BE2C (cell line): Measurements from ENCODE around the gene FGF22.

ENCODE experiments used
- DNase-seq: peaks from one replicate; pipeline ENCODE4 v3.0.0-alpha.2; 2020
- H3K27me3 ChIP-seq: fragments of 250-450 bp; sonication (Bioruptor Pico); 2 replicates; pipeline ENCODE4 v1.5.1; 2020; ENCODE audit warnings: mild to moderate bottlenecking
- H3K36me3 ChIP-seq: fragments of 250-450 bp; sonication (Bioruptor Pico); 2 replicates; pipeline ENCODE4 v1.5.1; 2020; ENCODE audit warnings: mild to moderate bottlenecking
- H3K4me1 ChIP-seq: fragments of 250-450 bp; sonication (Bioruptor Pico); 2 replicates; pipeline ENCODE4 v1.5.1; 2020
- H3K4me3 ChIP-seq: 2 replicates; pipeline ENCODE4 v1.5.1; 2011; ENCODE audit warnings: low read depth, low read length
- H3K9me3 ChIP-seq: fragments of 250-450 bp; sonication (Bioruptor Pico); 2 replicates; pipeline ENCODE4 v1.5.1; 2020
- TF ChIP-seq, protein P1 (sequence below): IDR thresholded peaks from 2 replicates; pipeline ENCODE4 v1.5.1; 2012; ENCODE audit warnings: mild to moderate bottlenecking, low read depth, low read length

The FGF22 gene

DNA sequence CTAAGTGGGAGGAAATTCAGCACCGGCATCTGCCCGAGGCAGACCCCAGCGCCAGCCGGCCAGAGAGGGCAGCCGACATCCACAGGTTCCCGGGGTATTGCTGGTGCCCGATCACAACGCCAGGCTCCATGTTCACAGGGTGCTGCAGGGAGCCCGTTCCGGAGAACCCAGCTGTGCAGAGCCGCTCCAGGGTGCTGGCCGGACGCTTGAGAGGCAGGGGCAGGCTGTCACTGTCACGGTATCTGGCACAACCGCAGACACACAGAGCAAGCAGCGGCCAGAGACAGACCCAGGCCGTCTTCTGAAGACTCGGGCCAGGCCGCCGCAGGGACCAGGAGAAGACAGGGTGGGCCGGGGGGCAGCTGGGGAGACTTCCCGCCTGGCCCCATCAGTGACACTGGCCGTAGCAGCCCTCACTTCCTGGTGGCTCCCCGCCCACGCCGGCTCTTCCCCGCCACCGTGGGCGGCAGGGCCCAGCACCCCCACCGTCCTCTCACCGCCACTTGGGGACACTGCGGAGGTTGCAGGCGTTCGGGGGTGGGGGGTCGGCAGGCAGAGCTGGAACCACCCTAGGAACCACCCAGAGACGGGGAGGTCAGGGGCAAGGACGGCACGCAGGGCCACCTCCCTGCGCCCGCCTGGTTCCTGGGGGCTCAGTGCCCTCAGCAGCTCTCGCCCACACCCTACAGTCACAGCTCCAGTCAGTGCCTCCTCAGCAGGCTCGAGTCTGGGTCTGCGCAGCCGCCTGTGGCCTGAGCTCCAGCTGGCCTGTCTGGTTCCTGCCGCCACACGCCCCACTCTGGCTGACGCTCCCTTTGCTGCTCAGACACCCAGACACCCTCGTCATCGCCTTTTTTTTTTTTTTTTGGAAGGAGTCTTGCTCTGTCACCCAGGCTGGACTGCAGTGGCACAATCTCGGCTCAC lies 19.5 kb downstream of the FGF22 start:
- DNase-seq, result peak; percentile 72
- TF ChIP-seq, protein P1, sequence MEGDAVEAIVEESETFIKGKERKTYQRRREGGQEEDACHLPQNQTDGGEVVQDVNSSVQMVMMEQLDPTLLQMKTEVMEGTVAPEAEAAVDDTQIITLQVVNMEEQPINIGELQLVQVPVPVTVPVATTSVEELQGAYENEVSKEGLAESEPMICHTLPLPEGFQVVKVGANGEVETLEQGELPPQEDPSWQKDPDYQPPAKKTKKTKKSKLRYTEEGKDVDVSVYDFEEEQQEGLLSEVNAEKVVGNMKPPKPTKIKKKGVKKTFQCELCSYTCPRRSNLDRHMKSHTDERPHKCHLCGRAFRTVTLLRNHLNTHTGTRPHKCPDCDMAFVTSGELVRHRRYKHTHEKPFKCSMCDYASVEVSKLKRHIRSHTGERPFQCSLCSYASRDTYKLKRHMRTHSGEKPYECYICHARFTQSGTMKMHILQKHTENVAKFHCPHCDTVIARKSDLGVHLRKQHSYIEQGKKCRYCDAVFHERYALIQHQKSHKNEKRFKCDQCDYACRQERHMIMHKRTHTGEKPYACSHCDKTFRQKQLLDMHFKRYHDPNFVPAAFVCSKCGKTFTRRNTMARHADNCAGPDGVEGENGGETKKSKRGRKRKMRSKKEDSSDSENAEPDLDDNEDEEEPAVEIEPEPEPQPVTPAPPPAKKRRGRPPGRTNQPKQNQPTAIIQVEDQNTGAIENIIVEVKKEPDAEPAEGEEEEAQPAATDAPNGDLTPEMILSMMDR, result no peak
- Histone ChIP-seq H3K4me3 (no peak overlapping the region), H3K27me3 (no peaks in the 10 kb centered on the region; the same call in 1 of the 2 replicates), H3K9me3 (no peaks in the 10 kb centered on the region; the same call in 1 of the 2 replicates), H3K4me1 (peaks cover 3% of the 10 kb centered on the region; the same call in 1 of the 2 replicates), H3K36me3 (peaks cover 40% of the 10 kb centered on the region)

DNA sequence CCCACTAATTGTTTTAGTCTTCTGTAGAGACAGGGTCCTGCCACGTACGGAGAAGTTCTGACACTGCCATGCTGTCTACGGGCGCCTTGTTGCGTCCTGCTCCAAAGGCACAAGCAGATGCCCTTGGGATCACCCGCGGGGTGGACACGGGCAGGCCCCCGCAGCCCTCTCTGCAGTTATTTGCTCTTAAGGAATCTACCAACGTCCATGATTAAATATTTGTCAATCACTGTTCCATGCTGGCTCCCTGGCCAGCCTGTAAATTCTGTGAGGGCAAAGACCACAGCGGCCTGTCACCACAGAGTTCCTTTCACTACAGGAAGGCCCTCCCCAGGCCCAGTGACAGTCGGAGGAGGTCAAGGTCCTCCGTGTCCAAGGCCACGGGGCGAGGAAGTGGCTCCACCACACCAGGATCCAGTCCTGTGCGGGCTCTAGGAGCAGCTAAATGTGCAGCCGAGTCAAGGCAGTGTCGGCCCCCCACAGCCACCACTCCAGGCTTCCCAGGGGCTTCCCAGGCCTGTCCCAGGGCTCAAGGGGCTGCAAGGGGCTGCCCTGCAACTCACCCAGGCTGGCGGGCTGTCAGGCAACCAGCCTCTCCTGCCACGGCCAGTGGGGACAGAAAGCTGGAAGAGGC lies 21.2 kb downstream of the FGF22 start:
- Histone ChIP-seq H3K4me3 (peak overlapping the region; percentile 86), H3K9me3 (no peaks in the 10 kb centered on the region; the same call in 1 of the 2 replicates), H3K36me3 (peaks cover 31% of the 10 kb centered on the region), H3K27me3 (no peaks in the 10 kb centered on the region; the same call in 1 of the 2 replicates), H3K4me1 (peaks cover 3% of the 10 kb centered on the region; the same call in 1 of the 2 replicates)
- no peak for DNase-seq
- TF ChIP-seq, protein P1, result no peak

DNA sequence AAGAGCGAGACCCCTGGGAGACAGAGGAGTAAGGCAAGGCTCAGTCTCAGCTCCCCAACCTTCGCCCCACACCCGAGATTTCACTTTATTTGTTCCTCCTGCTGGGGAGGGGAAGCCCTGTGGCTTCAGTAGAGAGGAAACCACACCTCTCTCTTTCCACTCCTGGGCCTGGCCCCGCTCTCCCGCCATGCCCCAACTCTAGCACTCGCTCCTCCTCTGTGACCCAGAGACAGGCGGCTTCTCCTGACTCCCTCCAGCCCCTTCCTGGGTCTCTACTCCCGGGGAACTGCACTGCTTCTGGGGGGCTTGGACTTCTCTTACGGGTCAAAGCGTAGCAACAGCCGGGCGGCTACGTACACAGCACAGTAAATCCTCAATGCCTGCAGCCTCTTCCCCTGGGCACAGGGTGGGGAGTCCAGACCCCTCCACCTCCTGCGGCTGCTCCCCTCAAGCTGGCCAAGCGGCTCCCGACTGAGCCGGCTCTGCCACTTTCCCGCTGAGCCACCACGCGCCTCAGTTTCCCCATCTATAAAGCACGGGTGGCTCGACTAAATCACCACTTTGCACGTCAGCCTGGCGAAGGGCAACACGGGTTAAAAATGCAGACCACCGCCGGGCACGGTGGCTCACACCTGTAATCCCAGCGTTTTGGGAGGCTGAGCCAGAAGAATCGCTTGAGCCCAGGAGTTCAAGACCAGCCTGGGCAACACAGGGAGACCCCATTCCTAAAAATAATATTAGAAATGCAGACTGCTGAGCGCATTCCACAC lies 21.9 kb downstream of the FGF22 start:
- peak overlapping the region; percentile 86 for H3K4me3 ChIP-seq
- TF ChIP-seq, protein P1, result no peak
- H3K27me3 ChIP-seq, result no peaks in the 10 kb centered on the region; the same call in 1 of the 2 replicates
- DNase-seq, result no peak
- no peaks in the 10 kb centered on the region; the same call in 1 of the 2 replicates for H3K9me3 ChIP-seq
- H3K36me3 ChIP-seq, result peaks cover 29% of the 10 kb centered on the region
- peaks cover 3% of the 10 kb centered on the region; the same call in 1 of the 2 replicates for H3K4me1 ChIP-seq

DNA sequence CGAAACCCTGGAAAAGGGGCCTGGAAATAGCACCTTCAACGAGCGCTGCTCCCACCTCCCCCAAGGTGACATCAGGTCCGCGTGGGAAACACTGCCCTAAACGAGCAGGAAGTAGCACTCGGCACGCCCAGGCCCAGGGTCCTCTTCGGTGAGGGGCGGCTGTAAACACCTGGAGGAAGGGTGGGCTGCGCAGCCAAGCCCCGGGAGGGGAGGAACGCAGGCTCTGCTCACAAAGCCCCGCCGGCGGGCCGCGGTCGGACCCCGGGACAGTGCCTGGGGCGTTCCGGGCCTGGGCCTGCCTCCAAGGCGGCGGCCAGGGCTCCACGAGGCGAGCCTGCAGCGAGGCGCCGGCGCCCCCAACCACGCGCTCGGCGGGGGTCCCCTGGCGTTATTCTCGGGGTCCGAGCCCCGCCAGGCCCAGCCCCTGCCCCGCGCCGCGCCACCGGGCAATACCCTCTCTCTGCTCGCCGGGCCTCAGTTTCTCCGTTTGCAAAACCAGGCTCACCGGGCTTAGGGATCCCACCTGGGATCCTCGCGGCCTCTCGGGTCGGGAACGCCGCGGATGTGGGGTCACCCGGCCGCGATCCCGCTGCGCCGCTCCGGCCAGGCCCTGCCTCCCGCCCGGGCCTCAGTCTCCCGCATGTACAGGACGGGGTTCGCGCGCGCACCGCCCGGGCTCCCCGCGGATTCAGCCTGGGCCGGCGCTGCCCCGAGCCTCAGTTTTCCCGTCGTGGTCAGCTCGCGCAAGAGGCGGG lies 22.7 kb downstream of the FGF22 start:
- H3K36me3 ChIP-seq, result peaks cover 23% of the 10 kb centered on the region

More for the DNA sequence above, 22.7 kb downstream of the FGF22 start:
- H3K4me3 ChIP-seq, result peak overlapping the region; percentile 86
- no peaks in the 10 kb centered on the region; the same call in 1 of the 2 replicates for H3K27me3 ChIP-seq
- no peaks in the 10 kb centered on the region; the same call in 1 of the 2 replicates for H3K9me3 ChIP-seq
- peak; percentile 51 for DNase-seq
- TF ChIP-seq, protein P1, result no peak
- H3K4me1 ChIP-seq, result peaks cover 3% of the 10 kb centered on the region; the same call in 1 of the 2 replicates
